Measurements from ENCODE around the gene MROH2A. TPM values are rescaled to one million over a fixed set of nuclear protein-coding genes. Genes with fewer than 3 reads are reported as not detected.
A peak's percentile ranks its signal among the peaks of the same experiment; 100 is the strongest.
"Not testable (repeated sequence)": the region's sequence is repeated elsewhere in the genome, so short reads cannot be mapped to it uniquely, and the experiment has no call there.

The MROH2A gene
- total RNA-seq, 1 experiment from 2014 or later, result 1.4 TPM

GRCh38 chr2:233867993-233868532, 89.9 kb downstream of the MROH2A start, which contains the start of gene MSL3B:
Gene MSL3B (minus strand): TSS chr2:233868386.
- H3K27ac ChIP-seq, result peak within 1 kb of the TSS; percentile 58
- POLR2A ChIA-PET (ENCODE audit: unreplicated experiment), result no interaction called here
- peaks cover 32% of the 10 kb centered on the region for H3K36me3 ChIP-seq (ENCODE audit: low read depth)
- peak within 1 kb of the TSS; percentile 75 for H3K4me2 ChIP-seq
- intact Hi-C loops (cut with micrococcal nuclease; ENCODE audit: unreplicated experiment), result loop anchor here (10.0 kb wide), 1 partner anchor 377 kb away; no protein-coding TSS in a partner anchor
- no peaks in the 10 kb centered on the region for H3F3A ChIP-seq (ENCODE audit: insufficient read depth, low read depth)
- no peaks in the 10 kb centered on the region for H3K9me2 ChIP-seq (ENCODE audit: insufficient read depth)
- no TSS peak for BruUV-seq (replicated peaks)
- H3K9me3 ChIP-seq (ENCODE audit: insufficient read depth, low read depth), result no peaks in the 10 kb centered on the region
- H2AFZ ChIP-seq, result peak within 1 kb of the TSS; percentile 95
- H4K20me1 ChIP-seq (ENCODE audit: insufficient read depth), result no peaks in the 10 kb centered on the region
- peaks cover 32% of the 10 kb centered on the region for H3K79me2 ChIP-seq (ENCODE audit: low read depth)
- H3K4me3 ChIP-seq, result peak within 1 kb of the TSS; percentile 64
- peak; percentile 46 to 75 for DNase-seq
- TF ChIP-seq, protein P1, sequence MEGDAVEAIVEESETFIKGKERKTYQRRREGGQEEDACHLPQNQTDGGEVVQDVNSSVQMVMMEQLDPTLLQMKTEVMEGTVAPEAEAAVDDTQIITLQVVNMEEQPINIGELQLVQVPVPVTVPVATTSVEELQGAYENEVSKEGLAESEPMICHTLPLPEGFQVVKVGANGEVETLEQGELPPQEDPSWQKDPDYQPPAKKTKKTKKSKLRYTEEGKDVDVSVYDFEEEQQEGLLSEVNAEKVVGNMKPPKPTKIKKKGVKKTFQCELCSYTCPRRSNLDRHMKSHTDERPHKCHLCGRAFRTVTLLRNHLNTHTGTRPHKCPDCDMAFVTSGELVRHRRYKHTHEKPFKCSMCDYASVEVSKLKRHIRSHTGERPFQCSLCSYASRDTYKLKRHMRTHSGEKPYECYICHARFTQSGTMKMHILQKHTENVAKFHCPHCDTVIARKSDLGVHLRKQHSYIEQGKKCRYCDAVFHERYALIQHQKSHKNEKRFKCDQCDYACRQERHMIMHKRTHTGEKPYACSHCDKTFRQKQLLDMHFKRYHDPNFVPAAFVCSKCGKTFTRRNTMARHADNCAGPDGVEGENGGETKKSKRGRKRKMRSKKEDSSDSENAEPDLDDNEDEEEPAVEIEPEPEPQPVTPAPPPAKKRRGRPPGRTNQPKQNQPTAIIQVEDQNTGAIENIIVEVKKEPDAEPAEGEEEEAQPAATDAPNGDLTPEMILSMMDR (conservative IDR thresholded peaks at IDR 0.05), result no peak
- TF ChIP-seq EZH2 (IDR thresholded peaks at IDR 0.05; ENCODE audit: low read depth), result no peak
- H3K27me3 ChIP-seq (ENCODE audit: insufficient read depth, low read depth), result peaks cover 5% of the 10 kb centered on the region; the same call in 1 of the 2 replicates
- CTCF ChIA-PET, result interaction anchor here (0.6 to 0.7 kb wide), 3 partner anchors 606 to 1835 kb away, joined by 4 to 10 read pairs (median 7); no protein-coding TSS in a partner anchor
- peaks cover 24% of the 10 kb centered on the region for H3K4me1 ChIP-seq (replicated peaks; ENCODE audit: insufficient read depth)

DNA sequence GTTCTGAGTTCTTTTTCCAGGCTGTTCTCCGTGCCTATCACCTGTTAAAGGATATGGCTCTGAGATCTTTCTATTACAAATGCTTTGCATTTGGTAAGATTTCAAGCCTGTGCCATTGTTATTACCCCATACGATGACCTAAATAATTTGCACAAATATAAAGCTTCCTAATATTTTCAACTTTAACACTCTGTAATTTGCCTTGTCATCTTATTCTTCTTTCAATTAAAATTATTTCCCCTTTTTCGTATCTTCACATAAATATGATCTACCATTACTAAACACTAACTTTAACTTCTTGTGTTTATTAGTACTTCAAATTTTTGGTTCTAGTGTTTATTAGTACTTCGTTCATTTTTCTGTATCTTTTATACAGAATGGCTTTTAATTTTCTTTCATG, 93.3 kb downstream of the MROH2A start:
- Histone ChIP-seq H3K4me2 (no peak overlapping the region), H4K20me1 (ENCODE audit: insufficient read depth) (no peaks in the 10 kb centered on the region), H3K4me3 (no peak overlapping the region), H3K9me2 (ENCODE audit: insufficient read depth) (no peaks in the 10 kb centered on the region), H2AFZ (no peak overlapping the region), H3F3A (ENCODE audit: insufficient read depth, low read depth) (no peaks in the 10 kb centered on the region), H3K36me3 (ENCODE audit: low read depth) (peaks cover 10% of the 10 kb centered on the region), H3K79me2 (ENCODE audit: low read depth) (peaks cover 15% of the 10 kb centered on the region), H3K27ac (no peak overlapping the region), H3K27me3 (ENCODE audit: insufficient read depth, low read depth) (peaks cover 8% of the 10 kb centered on the region; the same call in 1 of the 2 replicates), H3K9me3 (ENCODE audit: insufficient read depth, low read depth) (no peaks in the 10 kb centered on the region), H3K4me1 (replicated peaks; ENCODE audit: insufficient read depth) (peaks cover 11% of the 10 kb centered on the region)
- no peak for DNase-seq
- ChIA-PET POLR2A (ENCODE audit: unreplicated experiment) (interaction anchor here (0.7 kb wide), 1 partner anchor 23 kb away, joined by 3 read pairs; no protein-coding TSS in a partner anchor), CTCF (no interaction called here)
- BruUV-seq (replicated peaks), result no TSS peak
- TF ChIP-seq, protein P1 (conservative IDR thresholded peaks at IDR 0.05), result no peak
- no peak for TF ChIP-seq EZH2 (IDR thresholded peaks at IDR 0.05; ENCODE audit: low read depth)
- intact Hi-C loops (cut with micrococcal nuclease; ENCODE audit: unreplicated experiment), result no loop called here

DNA sequence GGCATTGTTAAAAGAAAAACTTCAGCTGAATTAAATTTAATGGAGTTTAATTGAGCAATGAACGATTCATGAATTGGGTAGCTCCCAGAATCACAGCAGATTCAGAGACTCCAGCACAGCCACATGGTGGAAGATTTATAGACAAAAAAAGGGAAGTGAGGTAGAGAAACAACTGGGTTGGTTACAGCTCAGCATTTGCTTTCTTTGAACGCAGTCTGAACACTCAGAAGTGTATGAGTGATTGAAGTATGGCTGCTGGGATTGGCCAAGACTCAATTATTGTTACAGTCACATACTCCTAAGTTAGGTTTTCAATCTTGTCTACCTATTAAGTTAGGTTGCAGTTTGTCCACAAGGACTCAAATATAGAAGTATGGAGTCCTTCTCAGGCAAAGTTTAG, 94.0 kb downstream of the MROH2A start:
- H3K79me2 ChIP-seq (ENCODE audit: low read depth); CTCF ChIA-PET; BruUV-seq (replicated peaks); H3F3A ChIP-seq (ENCODE audit: insufficient read depth, low read depth); H3K27me3 ChIP-seq (ENCODE audit: insufficient read depth, low read depth); H3K4me1 ChIP-seq (replicated peaks; ENCODE audit: insufficient read depth); DNase-seq; H2AFZ ChIP-seq; H3K9me2 ChIP-seq (ENCODE audit: insufficient read depth); H3K27ac ChIP-seq; H3K9me3 ChIP-seq (ENCODE audit: insufficient read depth, low read depth); H3K4me2 ChIP-seq; H4K20me1 ChIP-seq (ENCODE audit: insufficient read depth); intact Hi-C loops (cut with micrococcal nuclease; ENCODE audit: unreplicated experiment); H3K36me3 ChIP-seq (ENCODE audit: low read depth); H3K4me3 ChIP-seq: not testable (repeated sequence)
- POLR2A ChIA-PET (ENCODE audit: unreplicated experiment), result interaction anchor here (0.7 kb wide), 1 partner anchor 22 kb away, joined by 3 read pairs; no protein-coding TSS in a partner anchor

All from PC-9 (cell line).